ENCODE measurements around the gene SPRR1A.
"Not testable (repeated sequence)": the region's sequence is repeated elsewhere in the genome, so short reads cannot be mapped to it uniquely, and the experiment has no call there.

The SPRR1A gene

DNA sequence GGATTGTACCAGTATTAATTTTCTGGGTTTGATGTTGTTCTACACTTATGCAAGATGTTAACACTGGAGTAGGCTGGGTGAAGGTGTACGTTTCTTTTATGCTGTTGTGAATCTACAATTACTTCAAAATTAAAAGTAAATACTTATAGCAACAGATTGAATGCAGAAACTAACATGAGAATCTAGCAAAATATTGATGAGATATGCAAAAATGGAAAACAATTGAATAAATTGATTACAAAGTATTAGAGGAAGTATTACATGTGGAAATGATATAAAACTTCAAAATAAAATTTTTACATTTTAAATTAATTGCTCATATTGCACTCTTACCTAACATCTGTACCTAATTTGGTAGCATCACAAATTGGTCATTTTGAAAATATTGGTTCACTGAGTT lies 12.0 kb downstream of the SPRR1A start:
- Histone ChIP-seq H3K4me1 (ENCODE audit: control insufficient read depth in 5 of 5, insufficient read depth in 5 of 5, low read length in 5 of 5) (no peaks in the 10 kb centered on the region), H3K4me3 (ENCODE audit: low read depth in 1 of 5, low read length in 5 of 5) (no peak overlapping the region), H3K9ac (ENCODE audit: low read length in 5 of 5) (no peak overlapping the region), H3K27ac (ENCODE audit: low read depth, low read length) (no peak overlapping the region), H3K9me3 (ENCODE audit: control insufficient read depth in 5 of 5, low read length in 5 of 5) (peaks cover 0 to 13% (median 4%) of the 10 kb centered on the region in 5 donors), H3K27me3 (ENCODE audit: control insufficient read depth in 5 of 5, insufficient read depth in 4 of 5, low read length in 5 of 5) (peaks cover 0 to 2% (median 0%) of the 10 kb centered on the region in 5 donors), H3K36me3 (ENCODE audit: control insufficient read depth in 5 of 5, insufficient read depth in 5 of 5, low read length in 5 of 5) (no peaks in the 10 kb centered on the region)

DNA sequence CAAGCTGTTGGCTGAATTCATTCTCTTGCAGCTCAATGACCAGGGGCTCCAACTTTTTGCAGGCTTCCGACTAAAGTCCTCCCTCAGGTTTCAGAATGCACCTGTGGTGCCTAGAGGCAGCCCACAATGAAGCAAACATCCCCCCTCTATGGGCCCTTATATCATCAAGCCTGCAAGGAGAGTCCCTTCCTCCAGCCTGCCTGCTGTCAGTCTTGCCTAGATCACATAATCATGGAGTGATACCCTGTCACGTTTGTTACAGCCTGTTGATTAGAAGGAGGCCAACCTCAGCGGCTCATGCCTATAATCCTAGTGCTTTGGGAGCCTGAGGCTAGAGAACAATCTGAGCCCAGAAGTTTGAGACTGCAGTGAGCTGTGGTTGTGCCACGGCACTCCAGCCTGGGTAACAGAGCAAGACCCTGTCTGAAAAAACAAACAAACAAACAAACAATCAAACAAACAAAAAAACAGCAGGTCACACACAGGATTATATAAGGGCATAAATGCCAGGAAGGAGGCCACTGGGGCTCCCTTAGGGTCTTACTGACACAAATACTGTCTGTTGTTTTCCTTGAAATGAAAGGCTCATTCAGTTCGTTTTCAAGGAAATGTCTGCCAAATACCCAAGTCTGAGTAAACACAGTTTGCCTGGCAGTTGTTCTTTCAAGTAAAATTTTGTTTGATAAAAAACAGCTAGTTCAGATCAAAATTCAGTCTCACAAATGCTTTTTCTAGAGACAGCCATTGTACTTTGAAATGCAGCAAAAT lies 12.9 kb downstream of the SPRR1A start:
- Histone ChIP-seq H3K4me1 (ENCODE audit: control insufficient read depth in 5 of 5, insufficient read depth in 5 of 5, low read length in 5 of 5) (no peaks in the 10 kb centered on the region), H3K27ac (ENCODE audit: low read depth, low read length) (no peak overlapping the region), H3K9ac (ENCODE audit: low read length in 5 of 5) (no peak overlapping the region), H3K27me3 (ENCODE audit: control insufficient read depth in 5 of 5, insufficient read depth in 4 of 5, low read length in 5 of 5) (peaks cover 0 to 2% (median 0%) of the 10 kb centered on the region in 5 donors), H3K9me3 (ENCODE audit: control insufficient read depth in 5 of 5, low read length in 5 of 5) (peaks cover 0 to 13% (median 4%) of the 10 kb centered on the region in 5 donors), H3K36me3 (ENCODE audit: control insufficient read depth in 5 of 5, insufficient read depth in 5 of 5, low read length in 5 of 5) (no peaks in the 10 kb centered on the region), H3K4me3 (ENCODE audit: low read depth in 1 of 5, low read length in 5 of 5) (no peak overlapping the region)

DNA sequence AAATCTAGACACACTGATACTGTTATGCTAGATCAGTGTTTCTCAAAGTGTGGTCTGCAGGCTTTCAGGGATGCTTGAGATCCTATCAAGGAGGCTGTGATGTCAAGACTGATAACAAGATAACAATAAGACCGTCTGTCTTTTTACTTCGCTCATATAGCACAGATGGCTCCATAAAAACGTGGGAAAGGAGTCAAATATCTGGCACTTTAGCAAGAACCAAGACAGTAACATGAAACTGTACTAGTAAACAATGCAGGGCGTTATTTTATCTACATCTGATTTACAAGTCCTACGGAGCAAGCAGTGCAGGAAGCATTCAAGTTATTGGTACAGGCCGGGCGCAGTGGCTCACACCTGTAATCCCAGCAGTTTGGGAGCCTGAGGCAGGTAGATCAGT lies 14.0 kb downstream of the SPRR1A start:
- no peaks in the 10 kb centered on the region for H3K36me3 ChIP-seq (ENCODE audit: control insufficient read depth in 5 of 5, insufficient read depth in 5 of 5, low read length in 5 of 5)
- H3K9ac ChIP-seq (ENCODE audit: low read length in 5 of 5), result no peak overlapping the region
- peaks cover 0 to 13% (median 4%) of the 10 kb centered on the region in 5 donors for H3K9me3 ChIP-seq (ENCODE audit: control insufficient read depth in 5 of 5, low read length in 5 of 5)
- no peak overlapping the region for H3K4me3 ChIP-seq (ENCODE audit: low read depth in 1 of 5, low read length in 5 of 5)
- peaks cover 0 to 2% (median 0%) of the 10 kb centered on the region in 5 donors for H3K27me3 ChIP-seq (ENCODE audit: control insufficient read depth in 5 of 5, insufficient read depth in 4 of 5, low read length in 5 of 5)
- no peaks in the 10 kb centered on the region for H3K4me1 ChIP-seq (ENCODE audit: control insufficient read depth in 5 of 5, insufficient read depth in 5 of 5, low read length in 5 of 5)
- no peak overlapping the region for H3K27ac ChIP-seq (ENCODE audit: low read depth, low read length)

DNA sequence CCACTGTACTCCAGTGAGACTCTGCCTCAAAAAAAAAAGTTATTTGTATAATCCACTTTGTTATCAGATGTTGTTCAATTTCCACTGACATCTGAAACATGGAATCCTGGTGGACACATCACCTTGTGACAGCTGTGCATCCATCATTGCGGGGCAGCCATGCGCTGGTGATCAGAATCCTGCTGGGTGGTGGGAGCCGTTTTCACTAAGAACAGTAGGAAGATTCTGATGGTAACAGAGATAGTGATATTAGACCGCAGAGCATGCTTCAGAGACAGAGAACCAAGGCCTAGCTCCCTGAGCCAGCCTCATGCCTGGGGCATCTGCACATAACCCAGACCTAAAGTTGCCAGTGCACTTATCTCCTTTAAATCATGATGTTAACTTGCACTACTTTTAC lies 14.6 kb downstream of the SPRR1A start:
- H3K9me3 ChIP-seq (ENCODE audit: control insufficient read depth in 5 of 5, low read length in 5 of 5), result peaks cover 0 to 13% (median 4%) of the 10 kb centered on the region in 5 donors
- no peak overlapping the region for H3K27ac ChIP-seq (ENCODE audit: low read depth, low read length)
- peaks cover 0 to 2% (median 0%) of the 10 kb centered on the region in 5 donors for H3K27me3 ChIP-seq (ENCODE audit: control insufficient read depth in 5 of 5, insufficient read depth in 4 of 5, low read length in 5 of 5)
- H3K4me1 ChIP-seq (ENCODE audit: control insufficient read depth in 5 of 5, insufficient read depth in 5 of 5, low read length in 5 of 5), result no peaks in the 10 kb centered on the region
- H3K36me3 ChIP-seq (ENCODE audit: control insufficient read depth in 5 of 5, insufficient read depth in 5 of 5, low read length in 5 of 5), result no peaks in the 10 kb centered on the region
- no peak overlapping the region for H3K9ac ChIP-seq (ENCODE audit: low read length in 5 of 5)
- no peak overlapping the region for H3K4me3 ChIP-seq (ENCODE audit: low read depth in 1 of 5, low read length in 5 of 5)

DNA sequence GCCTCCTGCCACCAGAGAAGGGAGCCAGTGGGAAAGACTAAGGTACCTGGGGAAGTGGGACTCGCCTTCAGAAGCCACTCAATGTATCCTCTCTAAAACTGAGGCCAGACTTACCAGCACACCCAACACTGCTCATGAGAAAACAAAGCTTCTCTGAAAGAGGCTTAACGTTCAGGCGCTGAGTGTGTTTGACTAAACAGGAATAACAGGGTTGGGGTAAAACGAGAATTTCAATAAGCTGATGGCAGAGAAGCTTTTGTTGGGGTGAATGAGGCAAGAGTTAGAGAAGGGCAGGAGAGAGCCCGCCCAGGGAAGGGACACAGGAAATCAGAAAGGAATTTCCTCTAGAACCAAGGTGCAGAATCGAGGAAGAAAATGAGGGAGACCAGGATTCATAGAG lies 15.9 kb downstream of the SPRR1A start:
- H3K27me3 ChIP-seq (ENCODE audit: control insufficient read depth in 5 of 5, insufficient read depth in 4 of 5, low read length in 5 of 5), result peaks cover 0 to 2% (median 0%) of the 10 kb centered on the region in 5 donors
- H3K27ac ChIP-seq (ENCODE audit: low read depth, low read length), result no peak overlapping the region
- peaks cover 0 to 10% (median 4%) of the 10 kb centered on the region in 5 donors for H3K9me3 ChIP-seq (ENCODE audit: control insufficient read depth in 5 of 5, low read length in 5 of 5)
- H3K4me1 ChIP-seq (ENCODE audit: control insufficient read depth in 5 of 5, insufficient read depth in 5 of 5, low read length in 5 of 5), result no peaks in the 10 kb centered on the region
- H3K36me3 ChIP-seq (ENCODE audit: control insufficient read depth in 5 of 5, insufficient read depth in 5 of 5, low read length in 5 of 5), result no peaks in the 10 kb centered on the region
- H3K9ac ChIP-seq (ENCODE audit: low read length in 5 of 5), result no peak overlapping the region
- no peak overlapping the region for H3K4me3 ChIP-seq (ENCODE audit: low read depth in 1 of 5, low read length in 5 of 5)

DNA sequence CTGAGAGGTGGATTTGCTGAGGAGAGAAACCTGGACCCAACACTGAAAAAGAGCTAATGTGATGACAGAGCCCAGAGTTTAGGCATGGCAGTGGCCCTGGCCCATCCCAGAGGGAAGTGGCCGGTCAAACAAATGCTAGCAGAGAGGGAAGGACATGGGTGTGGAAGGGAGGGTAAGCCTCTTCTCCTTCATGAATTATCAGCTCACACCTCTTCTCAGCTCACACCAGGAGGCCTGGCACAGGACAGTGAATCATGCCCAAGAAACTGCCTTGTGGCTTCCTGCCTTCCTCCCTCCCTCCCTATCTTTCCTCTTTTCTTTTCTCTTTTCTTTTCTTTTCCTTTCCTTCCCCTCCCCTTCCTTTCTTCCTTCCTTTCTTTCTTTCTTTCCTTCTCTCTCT lies 16.4 kb downstream of the SPRR1A start:
- Histone ChIP-seq H3K4me3 (ENCODE audit: low read depth in 1 of 5, low read length in 5 of 5) (no peak overlapping the region), H3K9ac (ENCODE audit: low read length in 5 of 5) (no peak overlapping the region), H3K27me3 (ENCODE audit: control insufficient read depth in 5 of 5, insufficient read depth in 4 of 5, low read length in 5 of 5) (peaks cover 0 to 2% (median 0%) of the 10 kb centered on the region in 5 donors), H3K4me1 (ENCODE audit: control insufficient read depth in 5 of 5, insufficient read depth in 5 of 5, low read length in 5 of 5) (no peaks in the 10 kb centered on the region), H3K27ac (ENCODE audit: low read depth, low read length) (no peak overlapping the region), H3K36me3 (ENCODE audit: control insufficient read depth in 5 of 5, insufficient read depth in 5 of 5, low read length in 5 of 5) (no peaks in the 10 kb centered on the region), H3K9me3 (ENCODE audit: control insufficient read depth in 5 of 5, low read length in 5 of 5) (peaks cover 0 to 8% (median 0%) of the 10 kb centered on the region in 5 donors)

DNA sequence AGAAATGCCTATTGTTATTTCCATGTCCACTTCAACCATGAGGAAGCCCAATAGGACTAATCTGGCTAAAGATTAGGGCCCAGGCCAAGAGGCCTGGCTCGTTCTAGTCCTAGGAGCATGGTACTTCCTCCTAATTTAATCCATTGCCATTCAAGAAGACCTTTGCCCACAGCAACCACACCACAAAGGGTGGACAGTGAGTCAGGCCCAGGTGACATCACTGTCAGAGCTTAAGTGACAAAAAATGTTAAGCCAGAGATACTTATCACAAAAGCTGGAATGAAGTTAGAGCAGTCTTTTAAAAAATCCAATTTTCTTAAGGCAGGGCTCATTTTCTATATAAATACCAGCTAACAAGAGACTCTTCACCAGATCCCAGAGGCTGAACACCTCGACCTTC lies 17.5 kb downstream of the SPRR1A start, which contains the start of gene SPRR3:
Gene SPRR3, plus strand, starts transcription at position 368 of the 400 bp plus-strand sequence. CDS start 1,272 bp downstream, outside the sequence.
- H3K4me1 ChIP-seq (ENCODE audit: control insufficient read depth in 5 of 5, insufficient read depth in 5 of 5, low read length in 5 of 5), result no peaks in the 10 kb centered on the region
- H3K9ac ChIP-seq (ENCODE audit: low read length in 5 of 5), result no peak within 1 kb of the TSS
- H3K27me3 ChIP-seq (ENCODE audit: control insufficient read depth in 5 of 5, insufficient read depth in 4 of 5, low read length in 5 of 5), result peaks cover 0 to 2% (median 0%) of the 10 kb centered on the region in 5 donors
- no peaks in the 10 kb centered on the region for H3K36me3 ChIP-seq (ENCODE audit: control insufficient read depth in 5 of 5, insufficient read depth in 5 of 5, low read length in 5 of 5)
- H3K4me3 ChIP-seq (ENCODE audit: low read depth in 1 of 5, low read length in 5 of 5), result no peak within 1 kb of the TSS
- H3K9me3 ChIP-seq (ENCODE audit: control insufficient read depth in 5 of 5, low read length in 5 of 5), result peaks cover 0 to 3% (median 0%) of the 10 kb centered on the region in 5 donors
- no peak within 1 kb of the TSS for H3K27ac ChIP-seq (ENCODE audit: low read depth, low read length)

DNA sequence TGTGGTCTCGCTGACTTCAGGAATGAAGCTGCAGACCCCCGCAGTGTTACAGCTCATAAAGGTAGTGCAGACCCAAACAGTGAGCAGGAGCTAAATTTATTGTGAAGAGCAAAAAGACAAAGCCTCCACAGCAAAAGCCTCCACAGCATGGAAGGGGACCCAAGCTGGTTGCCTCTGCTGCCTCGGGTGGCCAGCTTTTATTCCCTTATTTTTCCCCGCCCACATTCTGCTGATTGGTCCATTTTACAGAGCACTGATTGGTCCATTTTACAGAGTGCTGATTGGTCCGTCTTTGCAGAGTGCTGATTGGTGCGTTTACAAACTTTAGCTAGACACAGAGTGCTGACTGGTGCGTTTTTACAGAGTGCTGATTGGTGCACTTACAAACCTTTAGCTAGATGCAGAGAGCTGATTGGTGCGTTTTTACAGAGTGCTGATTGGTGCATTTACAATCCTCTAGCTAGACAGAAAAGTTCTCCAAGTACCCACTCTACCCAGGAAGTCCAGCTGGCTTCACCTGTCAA lies 27.4 kb downstream of the SPRR1A start:
- not testable (repeated sequence) for H3K9me3 ChIP-seq (ENCODE audit: control insufficient read depth in 5 of 5, low read length in 5 of 5); H3K36me3 ChIP-seq (ENCODE audit: control insufficient read depth in 5 of 5, insufficient read depth in 5 of 5, low read length in 5 of 5); H3K4me1 ChIP-seq (ENCODE audit: control insufficient read depth in 5 of 5, insufficient read depth in 5 of 5, low read length in 5 of 5); H3K27ac ChIP-seq (ENCODE audit: low read depth, low read length); H3K9ac ChIP-seq (ENCODE audit: low read length in 5 of 5); H3K27me3 ChIP-seq (ENCODE audit: control insufficient read depth in 5 of 5, insufficient read depth in 4 of 5, low read length in 5 of 5); H3K4me3 ChIP-seq (ENCODE audit: low read depth in 1 of 5, low read length in 5 of 5)

DNA sequence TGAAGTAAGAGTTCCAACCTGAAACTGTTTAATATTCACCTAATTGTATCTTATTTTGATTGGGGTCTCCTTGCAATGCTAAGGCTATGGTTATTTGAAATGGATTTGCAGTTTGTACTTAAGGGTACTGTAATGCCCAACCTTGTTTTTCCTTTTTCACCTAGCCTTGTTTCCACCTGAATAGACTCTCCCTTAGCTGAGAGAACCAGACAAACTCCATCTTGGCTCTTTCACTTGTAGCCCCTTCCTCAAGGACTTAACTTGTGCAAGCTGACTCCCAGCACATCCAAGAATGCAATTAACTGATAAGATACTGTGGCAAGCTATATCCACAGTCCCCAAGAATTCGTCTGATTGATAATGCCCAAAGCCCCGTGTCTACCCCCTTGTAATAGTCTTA lies 37.9 kb downstream of the SPRR1A start:
- H3K9ac ChIP-seq (ENCODE audit: low read length in 5 of 5); H3K9me3 ChIP-seq (ENCODE audit: control insufficient read depth in 5 of 5, low read length in 5 of 5); H3K36me3 ChIP-seq (ENCODE audit: control insufficient read depth in 5 of 5, insufficient read depth in 5 of 5, low read length in 5 of 5); H3K27ac ChIP-seq (ENCODE audit: low read depth, low read length); H3K4me3 ChIP-seq (ENCODE audit: low read depth in 1 of 5, low read length in 5 of 5); H3K27me3 ChIP-seq (ENCODE audit: control insufficient read depth in 5 of 5, insufficient read depth in 4 of 5, low read length in 5 of 5); H3K4me1 ChIP-seq (ENCODE audit: control insufficient read depth in 5 of 5, insufficient read depth in 5 of 5, low read length in 5 of 5): not testable (repeated sequence)

DNA sequence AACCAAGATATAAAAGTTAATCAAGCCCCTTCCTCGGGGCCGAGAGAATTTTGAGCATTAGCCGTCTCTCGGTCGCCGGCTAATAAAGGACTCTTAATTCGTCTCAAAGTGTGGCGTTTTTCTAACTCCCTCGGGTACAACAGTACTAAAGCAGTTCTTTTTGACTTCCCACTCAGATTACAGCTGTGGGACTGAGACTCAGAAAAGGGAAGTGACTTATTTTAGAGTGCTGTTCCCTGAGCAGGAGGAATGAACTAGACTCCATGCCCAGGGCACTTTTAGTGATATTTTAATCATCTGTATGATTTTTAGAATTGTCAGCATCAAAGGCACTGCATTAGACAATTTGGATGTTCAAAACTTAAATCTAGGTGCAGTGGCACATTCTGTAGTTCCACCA lies 38.5 kb downstream of the SPRR1A start:
- H3K27ac ChIP-seq (ENCODE audit: low read depth, low read length); H3K27me3 ChIP-seq (ENCODE audit: control insufficient read depth in 5 of 5, insufficient read depth in 4 of 5, low read length in 5 of 5); H3K36me3 ChIP-seq (ENCODE audit: control insufficient read depth in 5 of 5, insufficient read depth in 5 of 5, low read length in 5 of 5); H3K4me1 ChIP-seq (ENCODE audit: control insufficient read depth in 5 of 5, insufficient read depth in 5 of 5, low read length in 5 of 5); H3K9me3 ChIP-seq (ENCODE audit: control insufficient read depth in 5 of 5, low read length in 5 of 5); H3K4me3 ChIP-seq (ENCODE audit: low read depth in 1 of 5, low read length in 5 of 5); H3K9ac ChIP-seq (ENCODE audit: low read length in 5 of 5): not testable (repeated sequence)
